ENCODE data around the gene ENPP3. TPM values are rescaled to one million over a fixed set of nuclear protein-coding genes. Genes with fewer than 3 reads are reported as not detected.

ENPP3 gene
- total and polyA plus RNA-seq, 3 experiments from 2014 or later, result 0.15 to 1.3 (median 1.2) TPM

- no peak overlapping the region for H3K27ac Mint-ChIP-seq
- no peak overlapping the region for H3K4me3 Mint-ChIP-seq
- CTCF ChIA-PET, result no interaction called here
- no peaks in the 10 kb centered on the region for H3K9me3 Mint-ChIP-seq
- POLR2A ChIA-PET, result no interaction called here
- H3K36me3 ChIP-seq (ENCODE audit: insufficient read depth, low read length), result no peaks in the 10 kb centered on the region
- peaks cover 0 to 2% of the 10 kb centered on the region in 2 donors for H3K27me3 Mint-ChIP-seq
- H3K27me3 ChIP-seq (ENCODE audit: insufficient read depth, low read length, poor library complexity, severe bottlenecking), result no peaks in the 10 kb centered on the region
- no peaks in the 10 kb centered on the region for H3K4me1 Mint-ChIP-seq
- no peaks in the 10 kb centered on the region for H3K4me1 ChIP-seq (ENCODE audit: insufficient read depth, low read length)
- no peak overlapping the region for H3K27ac ChIP-seq (ENCODE audit: low read depth, low read length)
- H3K4me3 ChIP-seq (ENCODE audit: low read length), result no peak overlapping the region
- DNase-seq, result no peak
- H3K9me3 ChIP-seq (ENCODE audit: low read length), result no peaks in the 10 kb centered on the region
- H3K36me3 Mint-ChIP-seq, result no peaks in the 10 kb centered on the region
These were observed 44.5 kb downstream of the ENPP3 start for GRCh38 chr6:131681585-131681984.

DNA sequence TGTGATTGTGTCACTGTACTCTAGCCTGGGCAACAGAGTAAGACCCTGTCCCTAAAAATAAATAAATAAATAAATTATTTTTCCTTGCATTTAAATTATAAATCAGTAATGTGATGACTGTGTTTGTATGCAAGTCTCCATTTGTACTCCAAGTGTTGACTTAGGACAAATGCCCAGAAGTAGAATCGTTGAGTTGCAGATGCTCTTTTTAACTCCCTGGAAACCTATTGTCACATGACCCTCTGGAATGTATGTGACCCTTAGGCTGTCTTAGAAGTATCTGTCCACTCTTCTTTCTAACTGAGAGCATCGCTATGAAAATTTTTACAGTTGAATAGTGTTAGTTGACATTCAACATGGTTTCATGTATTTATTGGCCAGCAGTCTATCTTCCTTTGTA lies 45.3 kb downstream of the ENPP3 start:
- no peak overlapping the region for H3K4me3 Mint-ChIP-seq
- H3K36me3 ChIP-seq (ENCODE audit: insufficient read depth, low read length), result no peaks in the 10 kb centered on the region
- no peaks in the 10 kb centered on the region for H3K27me3 ChIP-seq (ENCODE audit: insufficient read depth, low read length, poor library complexity, severe bottlenecking)
- ChIA-PET POLR2A (no interaction called here), CTCF (no interaction called here)
- no peaks in the 10 kb centered on the region for H3K4me1 Mint-ChIP-seq
- no peaks in the 10 kb centered on the region for H3K4me1 ChIP-seq (ENCODE audit: insufficient read depth, low read length)
- DNase-seq, result no peak
- no peaks in the 10 kb centered on the region for H3K9me3 ChIP-seq (ENCODE audit: low read length)
- H3K27me3 Mint-ChIP-seq, result peaks cover 0 to 2% of the 10 kb centered on the region in 2 donors
- H3K27ac ChIP-seq (ENCODE audit: low read depth, low read length), result no peak overlapping the region
- H3K9me3 Mint-ChIP-seq, result no peaks in the 10 kb centered on the region
- H3K27ac Mint-ChIP-seq, result no peak overlapping the region
- H3K36me3 Mint-ChIP-seq, result no peaks in the 10 kb centered on the region
- no peak overlapping the region for H3K4me3 ChIP-seq (ENCODE audit: low read length)

DNA sequence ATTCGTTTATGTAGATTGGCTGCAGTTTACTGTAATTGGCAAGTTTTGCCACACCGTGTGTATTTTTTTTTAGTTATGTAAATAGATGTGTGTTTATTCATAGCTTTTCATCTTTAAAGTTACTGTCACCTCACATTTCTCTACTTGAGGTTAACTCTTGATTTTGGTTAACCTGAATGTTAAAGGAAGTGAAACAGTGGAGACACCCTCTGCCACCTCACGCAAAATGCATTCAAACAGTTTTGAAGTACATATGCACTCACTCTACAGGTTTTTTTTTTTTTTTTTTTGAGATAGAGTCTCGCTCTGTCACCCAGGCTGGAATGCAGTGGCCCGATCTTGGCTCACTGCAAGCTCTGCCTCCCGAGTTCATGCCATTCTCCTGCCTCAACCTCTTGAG lies 46.4 kb downstream of the ENPP3 start:
- Histone ChIP-seq H3K4me1 (ENCODE audit: insufficient read depth, low read length) (no peaks in the 10 kb centered on the region), H3K27me3 (ENCODE audit: insufficient read depth, low read length, poor library complexity, severe bottlenecking) (no peaks in the 10 kb centered on the region), H3K27ac (ENCODE audit: low read depth, low read length) (no peak overlapping the region), H3K4me3 (ENCODE audit: low read length) (no peak overlapping the region), H3K36me3 (ENCODE audit: insufficient read depth, low read length) (no peaks in the 10 kb centered on the region), H3K9me3 (ENCODE audit: low read length) (no peaks in the 10 kb centered on the region)
- Mint-ChIP-seq H3K27me3 (peaks cover 0 to 2% of the 10 kb centered on the region in 2 donors), H3K4me1 (no peaks in the 10 kb centered on the region), H3K36me3 (no peaks in the 10 kb centered on the region), H3K4me3 (no peak overlapping the region), H3K9me3 (no peaks in the 10 kb centered on the region), H3K27ac (no peak overlapping the region)
- no peak for DNase-seq
- CTCF ChIA-PET, result no interaction called here
- POLR2A ChIA-PET, result no interaction called here

GRCh38 chr6:131685266-131685780 lies 48.2 kb downstream of the ENPP3 start:
- Mint-ChIP-seq H3K27me3 (no peaks in the 10 kb centered on the region), H3K27ac (no peak overlapping the region), H3K4me3 (no peak overlapping the region), H3K36me3 (no peaks in the 10 kb centered on the region), H3K9me3 (no peaks in the 10 kb centered on the region), H3K4me1 (no peaks in the 10 kb centered on the region)
- H3K9me3 ChIP-seq (ENCODE audit: low read length), result no peaks in the 10 kb centered on the region
- ChIA-PET CTCF (no interaction called here), POLR2A (no interaction called here)
- no peak overlapping the region for H3K4me3 ChIP-seq (ENCODE audit: low read length)
- DNase-seq, result no peak
- H3K4me1 ChIP-seq (ENCODE audit: insufficient read depth, low read length), result no peaks in the 10 kb centered on the region
- H3K36me3 ChIP-seq (ENCODE audit: insufficient read depth, low read length), result no peaks in the 10 kb centered on the region
- no peak overlapping the region for H3K27ac ChIP-seq (ENCODE audit: low read depth, low read length)
- no peaks in the 10 kb centered on the region for H3K27me3 ChIP-seq (ENCODE audit: insufficient read depth, low read length, poor library complexity, severe bottlenecking)

- no peaks in the 10 kb centered on the region for H3K36me3 Mint-ChIP-seq
- POLR2A ChIA-PET, result no interaction called here
- no peaks in the 10 kb centered on the region for H3K9me3 Mint-ChIP-seq
- H3K27me3 ChIP-seq (ENCODE audit: insufficient read depth, low read length, poor library complexity, severe bottlenecking), result no peaks in the 10 kb centered on the region
- no peaks in the 10 kb centered on the region for H3K36me3 ChIP-seq (ENCODE audit: insufficient read depth, low read length)
- no peaks in the 10 kb centered on the region for H3K27me3 Mint-ChIP-seq
- no peaks in the 10 kb centered on the region for H3K9me3 ChIP-seq (ENCODE audit: low read length)
- CTCF ChIA-PET, result no interaction called here
- no peaks in the 10 kb centered on the region for H3K4me1 ChIP-seq (ENCODE audit: insufficient read depth, low read length)
- no peak overlapping the region for H3K4me3 ChIP-seq (ENCODE audit: low read length)
- H3K27ac Mint-ChIP-seq, result no peak overlapping the region
- no peak for DNase-seq
- no peak overlapping the region for H3K27ac ChIP-seq (ENCODE audit: low read depth, low read length)
- no peak overlapping the region for H3K4me3 Mint-ChIP-seq
- no peaks in the 10 kb centered on the region for H3K4me1 Mint-ChIP-seq
These were observed 49.9 kb downstream of the ENPP3 start for GRCh38 chr6:131687022-131687421.

DNA sequence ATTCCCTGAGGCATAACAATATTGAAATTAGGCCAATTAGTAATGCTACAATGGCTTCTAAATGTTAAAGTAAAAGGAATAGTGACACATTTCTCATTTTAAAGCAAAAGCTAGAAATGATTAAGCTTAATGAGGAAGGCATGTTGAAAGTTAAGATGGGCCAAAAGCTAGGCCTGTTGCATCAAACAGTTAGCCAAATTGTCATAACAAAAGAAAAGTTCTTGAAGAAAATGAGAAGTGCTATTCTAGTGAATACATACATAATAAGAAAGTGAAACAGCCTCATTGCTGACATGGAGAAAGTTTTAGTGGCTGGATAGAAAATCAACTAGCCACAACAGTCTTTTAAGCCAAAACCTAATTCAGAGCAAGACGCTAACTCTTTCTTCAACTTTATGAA lies 51.2 kb downstream of the ENPP3 start:
- H3K27ac Mint-ChIP-seq, result peak overlapping the region in 1 of 8 donors; percentile 5
- Histone ChIP-seq H3K36me3 (ENCODE audit: insufficient read depth, low read length) (no peaks in the 10 kb centered on the region), H3K9me3 (ENCODE audit: low read length) (no peaks in the 10 kb centered on the region), H3K4me1 (ENCODE audit: insufficient read depth, low read length) (no peaks in the 10 kb centered on the region), H3K27me3 (ENCODE audit: insufficient read depth, low read length, poor library complexity, severe bottlenecking) (no peaks in the 10 kb centered on the region), H3K27ac (ENCODE audit: low read depth, low read length) (no peak overlapping the region), H3K4me3 (ENCODE audit: low read length) (no peak overlapping the region)
- no peak overlapping the region for H3K4me3 Mint-ChIP-seq
- DNase-seq, result no peak
- H3K9me3 Mint-ChIP-seq, result no peaks in the 10 kb centered on the region
- ChIA-PET CTCF (no interaction called here), POLR2A (no interaction called here)
- no peaks in the 10 kb centered on the region for H3K4me1 Mint-ChIP-seq
- H3K27me3 Mint-ChIP-seq, result no peaks in the 10 kb centered on the region
- H3K36me3 Mint-ChIP-seq, result no peaks in the 10 kb centered on the region

- Mint-ChIP-seq H3K9me3 (no peaks in the 10 kb centered on the region), H3K36me3 (no peaks in the 10 kb centered on the region), H3K27ac (no peak overlapping the region), H3K27me3 (peaks cover 0 to 6% of the 10 kb centered on the region in 2 donors), H3K4me3 (no peak overlapping the region), H3K4me1 (no peaks in the 10 kb centered on the region)
- DNase-seq, result no peak
- Histone ChIP-seq H3K4me3 (ENCODE audit: low read length) (no peak overlapping the region), H3K9me3 (ENCODE audit: low read length) (no peaks in the 10 kb centered on the region), H3K27ac (ENCODE audit: low read depth, low read length) (no peak overlapping the region), H3K36me3 (ENCODE audit: insufficient read depth, low read length) (no peaks in the 10 kb centered on the region), H3K4me1 (ENCODE audit: insufficient read depth, low read length) (no peaks in the 10 kb centered on the region), H3K27me3 (ENCODE audit: insufficient read depth, low read length, poor library complexity, severe bottlenecking) (no peaks in the 10 kb centered on the region)
- ChIA-PET CTCF (no interaction called here), POLR2A (no interaction called here)
These were observed 54.9 kb downstream of the ENPP3 start for GRCh38 chr6:131692031-131692430.

DNA sequence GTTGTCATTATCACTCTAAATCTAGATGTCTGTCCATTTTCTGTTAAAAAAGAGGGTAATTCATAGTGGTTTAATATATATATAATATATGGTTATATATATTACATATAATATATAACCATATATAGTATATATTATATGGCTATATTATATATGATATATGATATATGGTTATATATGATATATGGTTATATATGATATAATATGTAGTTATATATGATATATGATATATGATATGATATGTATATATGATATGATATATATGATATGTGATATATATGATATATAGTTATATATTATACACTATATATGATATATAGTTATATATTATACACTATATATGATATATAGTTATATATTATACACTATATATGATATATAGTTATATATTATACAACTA lies 55.5 kb downstream of the ENPP3 start:
- no peaks in the 10 kb centered on the region for H3K4me1 Mint-ChIP-seq
- H3K27me3 Mint-ChIP-seq, result peaks cover 0 to 6% of the 10 kb centered on the region in 2 donors
- no peak overlapping the region for H3K27ac ChIP-seq (ENCODE audit: low read depth, low read length)
- H3K36me3 ChIP-seq (ENCODE audit: insufficient read depth, low read length), result no peaks in the 10 kb centered on the region
- H3K36me3 Mint-ChIP-seq, result no peaks in the 10 kb centered on the region
- POLR2A ChIA-PET, result no interaction called here
- no peak overlapping the region for H3K4me3 Mint-ChIP-seq
- H3K27me3 ChIP-seq (ENCODE audit: insufficient read depth, low read length, poor library complexity, severe bottlenecking), result no peaks in the 10 kb centered on the region
- DNase-seq, result no peak
- H3K9me3 Mint-ChIP-seq, result no peaks in the 10 kb centered on the region
- CTCF ChIA-PET, result no interaction called here
- no peaks in the 10 kb centered on the region for H3K4me1 ChIP-seq (ENCODE audit: insufficient read depth, low read length)
- no peak overlapping the region for H3K27ac Mint-ChIP-seq
- no peaks in the 10 kb centered on the region for H3K9me3 ChIP-seq (ENCODE audit: low read length)
- no peak overlapping the region for H3K4me3 ChIP-seq (ENCODE audit: low read length)

- H3K27ac Mint-ChIP-seq, result no peak overlapping the region
- H3K27me3 Mint-ChIP-seq, result peaks cover 0 to 6% of the 10 kb centered on the region in 2 donors
- H3K36me3 Mint-ChIP-seq, result no peaks in the 10 kb centered on the region
- CTCF ChIA-PET, result no interaction called here
- H3K27me3 ChIP-seq (ENCODE audit: insufficient read depth, low read length, poor library complexity, severe bottlenecking), result no peaks in the 10 kb centered on the region
- DNase-seq, result no peak
- H3K9me3 ChIP-seq (ENCODE audit: low read length), result no peaks in the 10 kb centered on the region
- H3K4me3 Mint-ChIP-seq, result no peak overlapping the region
- H3K4me1 Mint-ChIP-seq, result no peaks in the 10 kb centered on the region
- no peaks in the 10 kb centered on the region for H3K4me1 ChIP-seq (ENCODE audit: insufficient read depth, low read length)
- H3K4me3 ChIP-seq (ENCODE audit: low read length), result no peak overlapping the region
- H3K27ac ChIP-seq (ENCODE audit: low read depth, low read length), result no peak overlapping the region
- H3K36me3 ChIP-seq (ENCODE audit: insufficient read depth, low read length), result no peaks in the 10 kb centered on the region
- POLR2A ChIA-PET, result no interaction called here
- H3K9me3 Mint-ChIP-seq, result no peaks in the 10 kb centered on the region
These were observed 56.3 kb downstream of the ENPP3 start for GRCh38 chr6:131693384-131693783.

All from CD8-positive, alpha-beta memory T cell (primary cell).